ENCODE measurements around the gene TMEM190.
"Not testable (repeated sequence)": the region's sequence is repeated elsewhere in the genome, so short reads cannot be mapped to it uniquely, and the experiment has no call there.

Gene TMEM190

GRCh38 chr19:55406826-55407549, 30.4 kb downstream of the TMEM190 start:
- in situ Hi-C loops (cut with HindIII; ENCODE audit: low pct_ligation_motif_present, low pct_unique_long_range_greater_than_20kb, low sequenced_read_pairs) = no loop called here

GRCh38 chr19:55407550-55407799, 30.8 kb downstream of the TMEM190 start, which contains the start of gene UBE2S:
Gene UBE2S (minus strand): TSS chr19:55407788. CDS start chr19:55407589, 199 bp downstream.
- DNase-seq; in situ Hi-C loops (cut with HindIII; ENCODE audit: low pct_ligation_motif_present, low pct_unique_long_range_greater_than_20kb, low sequenced_read_pairs): not testable (repeated sequence)

More at GRCh38 chr19:55406826-55407549, 30.4 kb downstream of the TMEM190 start:
- DNase-seq = no peak

GRCh38 chr19:55407800-55408532, 31.3 kb downstream of the TMEM190 start:
- DNase-seq = peak; percentile 98
- in situ Hi-C loops (cut with HindIII; ENCODE audit: low pct_ligation_motif_present, low pct_unique_long_range_greater_than_20kb, low sequenced_read_pairs) = no loop called here

- DNase-seq = no peak
- in situ Hi-C loops (cut with HindIII; ENCODE audit: low pct_ligation_motif_present, low pct_unique_long_range_greater_than_20kb, low sequenced_read_pairs) = no loop called here
These were observed 31.9 kb downstream of the TMEM190 start for GRCh38 chr19:55408533-55408872.

GRCh38 chr19:55409179-55409578, 32.6 kb downstream of the TMEM190 start:
- DNase-seq; in situ Hi-C loops (cut with HindIII; ENCODE audit: low pct_ligation_motif_present, low pct_unique_long_range_greater_than_20kb, low sequenced_read_pairs): not testable (repeated sequence)

GRCh38 chr19:55410168-55410567, 33.5 kb downstream of the TMEM190 start:
- in situ Hi-C loops (cut with HindIII; ENCODE audit: low pct_ligation_motif_present, low pct_unique_long_range_greater_than_20kb, low sequenced_read_pairs) = no loop called here
- no peak for DNase-seq

- in situ Hi-C loops (cut with HindIII; ENCODE audit: low pct_ligation_motif_present, low pct_unique_long_range_greater_than_20kb, low sequenced_read_pairs) = no loop called here
- peak; percentile 75 for DNase-seq
These were observed 41.6 kb downstream of the TMEM190 start for GRCh38 chr19:55418185-55418584.

- DNase-seq = no peak
- in situ Hi-C loops (cut with HindIII; ENCODE audit: low pct_ligation_motif_present, low pct_unique_long_range_greater_than_20kb, low sequenced_read_pairs) = no loop called here
These were observed 42.5 kb downstream of the TMEM190 start for GRCh38 chr19:55419103-55419502.

- in situ Hi-C loops (cut with HindIII; ENCODE audit: low pct_ligation_motif_present, low pct_unique_long_range_greater_than_20kb, low sequenced_read_pairs) = no loop called here
- DNase-seq = no peak
These were observed 43.1 kb downstream of the TMEM190 start for GRCh38 chr19:55419624-55420236.

- in situ Hi-C loops (cut with HindIII; ENCODE audit: low pct_ligation_motif_present, low pct_unique_long_range_greater_than_20kb, low sequenced_read_pairs); DNase-seq: not testable (repeated sequence)
These were observed 44.7 kb downstream of the TMEM190 start for GRCh38 chr19:55421281-55421680.

- in situ Hi-C loops (cut with HindIII; ENCODE audit: low pct_ligation_motif_present, low pct_unique_long_range_greater_than_20kb, low sequenced_read_pairs) = no loop called here
These were observed 46.8 kb downstream of the TMEM190 start for GRCh38 chr19:55423225-55424005.

GRCh38 chr19:55424518-55424917, 47.9 kb downstream of the TMEM190 start:
- in situ Hi-C loops (cut with HindIII; ENCODE audit: low pct_ligation_motif_present, low pct_unique_long_range_greater_than_20kb, low sequenced_read_pairs) = no loop called here
- DNase-seq = no peak

More at GRCh38 chr19:55423225-55424005, 46.8 kb downstream of the TMEM190 start:
- DNase-seq = no peak

- in situ Hi-C loops (cut with HindIII; ENCODE audit: low pct_ligation_motif_present, low pct_unique_long_range_greater_than_20kb, low sequenced_read_pairs) = no loop called here
- no peak for DNase-seq
These were observed 49.4 kb downstream of the TMEM190 start for GRCh38 chr19:55426042-55426441.
